ENCODE data around the gene TMED8. TPM values are rescaled to one million over a fixed set of nuclear protein-coding genes. Genes with fewer than 3 reads are reported as not detected.

The TMED8 gene
- total and polyA plus RNA-seq, 10 of the 15 experiments (the other 5 are each of a cell fraction or from before 2014, with no cell fraction given): 7.3 to 39.1 (median 26.1) TPM

GRCh38 chr14:77324289-77324688, 52.6 kb downstream of the TMED8 start:
- SMC1A ChIA-PET (ENCODE audit: uncharacterized antibody, unreplicated experiment): interaction anchor here (0.7 kb wide), 1 partner anchor 25 kb away, joined by 3 read pairs; no protein-coding TSS in a partner anchor

More at GRCh38 chr14:77324289-77324688, 52.6 kb downstream of the TMED8 start:
- no peak overlapping the region for H3K27ac ChIP-seq (ENCODE audit: control insufficient read depth, insufficient read depth)
- peaks cover 4% of the 10 kb centered on the region; the same call in 1 of the 2 replicates for H3K4me1 ChIP-seq (ENCODE audit: control insufficient read depth, insufficient read depth, low read length)
- in situ Hi-C loops (cut with MboI) (no loop called here), intact Hi-C loops (cut with micrococcal nuclease; ENCODE audit: unreplicated experiment) (loop anchor here (5.0 kb wide), 1 partner anchor 218 kb away; no protein-coding TSS in a partner anchor)
- H3K4me2 ChIP-seq (ENCODE audit: control insufficient read depth, insufficient read depth): no peak overlapping the region
- RAD21 ChIA-PET (ENCODE audit: unreplicated experiment): interaction anchor here (1.2 kb wide), 1 partner anchor 8 kb away, joined by 4 read pairs; no protein-coding TSS in a partner anchor
- TF ChIP-seq PKNOX1 (IDR thresholded peaks at IDR 0.05) (no peak), EZH2 (IDR thresholded peaks at IDR 0.05; ENCODE audit: borderline replicate concordance, control insufficient read depth, low read depth, low read length) (no peak), BHLHE40 (IDR thresholded peaks at IDR 0.05; ENCODE audit: borderline replicate concordance in 1 of 2, low read depth in 2 of 2, low read length in 1 of 2) (no peak), JUNB (IDR thresholded peaks at IDR 0.05) (no peak), IKZF1 (conservative IDR thresholded peaks at IDR 0.05) (no peak), YBX1 (IDR thresholded peaks at IDR 0.05) (no peak), WRNIP1 (IDR thresholded peaks at IDR 0.05; ENCODE audit: borderline replicate concordance, low read depth, low read length) (no peak), ZZZ3 (IDR thresholded peaks at IDR 0.05; ENCODE audit: control insufficient read depth, insufficient read length, low read depth) (no peak)
- H4K20me1 ChIP-seq (ENCODE audit: control insufficient read depth, insufficient read depth): no peaks in the 10 kb centered on the region
- FAIRE-seq: no peak
- H3K79me2 ChIP-seq (ENCODE audit: control insufficient read depth, insufficient read depth, low read length): peaks cover 5% of the 10 kb centered on the region; the same call in 1 of the 2 replicates
- no peak for DNase-seq (ENCODE audit: low read depth, low spot score)
- no TSS peak for BruUV-seq (replicated peaks)
- POLR2A ChIA-PET: interaction anchor here (0.6 kb wide), 1 partner anchor 231 kb away, joined by 4 read pairs; no protein-coding TSS in a partner anchor
- no peak overlapping the region for H3K9ac ChIP-seq (ENCODE audit: control insufficient read depth, insufficient read depth, low read length)
- no peaks in the 10 kb centered on the region for H3K9me3 ChIP-seq (replicated peaks; ENCODE audit: control insufficient read depth, insufficient read depth, low read length)
- no peaks in the 10 kb centered on the region for H3K27me3 ChIP-seq (replicated peaks in 1 of 2; ENCODE audit: control insufficient read depth in 2 of 2, insufficient read depth in 2 of 2, low read length in 1 of 2)
- 89% methylated on average over 3 of the region's 3 CpGs for WGBS (ENCODE audit: insufficient coverage, insufficient replicate concordance, low lambda C conversion rate, missing lambda C conversion rate)
- no peaks in the 10 kb centered on the region for H3K36me3 ChIP-seq (ENCODE audit: control insufficient read depth in 2 of 2, insufficient read depth in 2 of 2, low read length in 1 of 2)
- no peak for ATAC-seq
- CTCF ChIA-PET: interaction anchor here (0.7 to 1.7 kb wide), 4 partner anchors 10 to 136 kb away, joined by 3 to 4 read pairs (median 3); no protein-coding TSS in a partner anchor
- H2AFZ ChIP-seq (ENCODE audit: control insufficient read depth, low read depth, low read length): no peak overlapping the region
- H3K4me3 ChIP-seq: no peak overlapping the region
